GM19438 (cell line): ENCODE measurements around the gene TBC1D21.
"Not testable (repeated sequence)": the region's sequence is repeated elsewhere in the genome, so short reads cannot be mapped to it uniquely, and the experiment has no call there.

Experiments used
- ATAC-seq: cut with Tn5 transposase; IDR thresholded peaks from one replicate; pipeline ENCODE4 v1.9.1; 2021; ENCODE audit warnings: low read depth; ENCODE audit not compliant: unreplicated experiment

The TBC1D21 gene

DNA sequence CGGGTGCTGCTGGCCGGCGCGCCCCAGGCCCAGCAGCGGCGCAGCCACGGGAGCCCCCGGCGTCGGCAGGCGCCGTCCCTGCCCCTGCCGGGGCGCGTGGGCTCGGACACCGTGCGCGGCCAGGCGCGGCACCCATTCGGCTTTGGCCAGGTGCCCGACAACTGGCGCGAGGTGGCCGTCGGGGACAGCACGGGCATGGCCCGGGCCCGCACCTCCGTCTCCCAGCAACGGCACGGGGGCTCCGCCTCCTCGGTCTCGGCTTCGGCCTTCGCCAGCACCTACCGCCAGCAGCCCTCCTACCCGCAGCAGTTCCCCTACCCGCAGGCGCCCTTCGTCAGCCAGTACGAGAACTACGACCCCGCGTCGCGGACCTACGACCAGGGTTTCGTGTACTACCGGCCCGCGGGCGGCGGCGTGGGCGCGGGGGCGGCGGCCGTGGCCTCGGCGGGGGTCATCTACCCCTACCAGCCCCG lies 53.7 kb downstream of the TBC1D21 start:
- no peak for ATAC-seq

DNA sequence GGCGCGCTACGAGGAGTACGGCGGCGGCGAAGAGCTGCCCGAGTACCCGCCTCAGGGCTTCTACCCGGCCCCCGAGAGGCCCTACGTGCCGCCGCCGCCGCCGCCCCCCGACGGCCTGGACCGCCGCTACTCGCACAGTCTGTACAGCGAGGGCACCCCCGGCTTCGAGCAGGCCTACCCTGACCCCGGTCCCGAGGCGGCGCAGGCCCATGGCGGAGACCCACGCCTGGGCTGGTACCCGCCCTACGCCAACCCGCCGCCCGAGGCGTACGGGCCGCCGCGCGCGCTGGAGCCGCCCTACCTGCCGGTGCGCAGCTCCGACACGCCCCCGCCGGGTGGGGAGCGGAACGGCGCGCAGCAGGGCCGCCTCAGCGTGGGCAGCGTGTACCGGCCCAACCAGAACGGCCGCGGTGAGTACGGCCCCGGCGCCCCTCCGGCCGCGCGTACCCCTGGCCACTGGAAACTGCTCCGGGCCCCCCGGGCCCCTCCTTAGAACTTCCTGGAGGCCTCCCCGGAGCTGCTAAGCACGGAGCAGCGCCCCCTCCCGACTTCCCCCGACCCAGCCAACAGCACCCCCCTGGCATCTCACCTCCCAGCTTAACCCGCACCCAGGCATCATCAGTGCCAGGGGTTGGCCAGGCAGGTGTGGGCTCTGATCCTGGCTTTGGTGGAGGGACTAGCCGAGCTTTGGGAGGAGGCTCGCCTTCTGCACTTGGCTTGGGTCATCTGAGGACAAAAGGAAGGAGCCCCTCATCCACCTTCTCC lies 54.3 kb downstream of the TBC1D21 start:
- no peak for ATAC-seq

DNA sequence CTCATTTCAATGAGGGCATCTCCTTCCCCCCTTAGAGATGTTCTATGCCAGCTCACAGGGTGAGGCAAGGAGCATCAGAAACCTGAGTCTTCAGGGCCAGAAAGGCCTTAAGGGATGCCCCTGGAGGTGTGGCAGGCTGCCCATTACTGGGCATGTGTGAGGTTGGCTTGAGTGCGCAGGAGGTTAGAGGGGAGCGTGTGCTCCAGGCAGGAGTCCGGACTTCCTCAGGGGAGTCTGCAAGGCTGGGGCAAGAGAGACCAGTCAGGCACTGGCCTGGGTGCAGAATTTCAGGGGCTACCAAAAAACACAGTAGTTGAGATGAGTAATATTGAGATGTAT lies 54.8 kb downstream of the TBC1D21 start:
- no peak for ATAC-seq

DNA sequence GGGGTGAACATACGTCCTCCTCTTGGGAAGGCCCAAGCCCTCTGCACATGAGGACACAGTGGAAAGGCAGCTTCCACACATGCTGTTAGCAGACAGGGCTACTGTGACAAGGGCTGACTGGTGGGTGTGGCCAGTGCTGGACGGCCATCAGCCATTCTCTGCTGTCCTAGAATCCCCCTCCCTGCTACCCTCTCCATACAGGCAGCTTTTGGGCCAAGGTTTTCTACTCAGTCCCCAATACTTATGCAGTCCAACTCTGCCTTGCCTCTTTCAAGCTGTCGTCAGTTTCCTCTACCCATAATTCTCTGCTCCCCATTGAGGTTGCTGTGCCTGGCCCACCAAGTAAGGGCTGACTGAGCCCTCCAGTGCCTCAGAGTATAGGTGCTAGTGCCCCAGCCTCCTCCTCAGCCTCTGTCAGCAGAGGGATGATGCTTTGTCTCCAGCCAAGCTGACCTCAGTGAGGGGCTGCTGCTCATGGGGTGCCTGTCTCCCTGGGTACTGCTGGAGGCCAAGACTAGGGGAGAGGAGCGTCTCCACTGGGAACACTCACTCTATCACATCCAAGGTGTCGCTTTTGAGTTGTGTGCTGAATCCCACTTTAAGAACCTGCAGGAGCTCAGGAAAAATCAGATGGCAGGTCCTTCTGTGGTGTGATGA lies 55.7 kb downstream of the TBC1D21 start:
- no peak for ATAC-seq

DNA sequence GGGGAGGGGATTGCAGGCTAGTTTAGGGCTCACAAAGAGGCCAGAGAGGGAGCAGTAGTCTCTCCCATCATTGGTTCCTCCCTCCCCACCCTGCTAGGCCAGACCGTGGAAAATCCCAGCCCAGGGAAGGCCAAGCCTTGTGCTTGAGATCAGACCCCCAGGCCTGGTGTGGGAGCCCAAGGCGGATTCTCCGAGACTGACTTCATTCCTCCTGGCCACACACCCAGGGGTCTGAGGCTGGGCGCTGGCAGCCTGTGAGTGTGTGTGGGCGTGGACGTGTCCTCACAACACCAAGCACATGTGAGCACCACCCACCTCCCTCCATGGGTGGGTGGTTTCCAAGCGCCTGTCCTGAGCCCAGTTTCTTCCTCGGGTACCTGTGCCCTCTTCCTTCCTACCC lies 57.0 kb downstream of the TBC1D21 start:
- ATAC-seq = no peak

DNA sequence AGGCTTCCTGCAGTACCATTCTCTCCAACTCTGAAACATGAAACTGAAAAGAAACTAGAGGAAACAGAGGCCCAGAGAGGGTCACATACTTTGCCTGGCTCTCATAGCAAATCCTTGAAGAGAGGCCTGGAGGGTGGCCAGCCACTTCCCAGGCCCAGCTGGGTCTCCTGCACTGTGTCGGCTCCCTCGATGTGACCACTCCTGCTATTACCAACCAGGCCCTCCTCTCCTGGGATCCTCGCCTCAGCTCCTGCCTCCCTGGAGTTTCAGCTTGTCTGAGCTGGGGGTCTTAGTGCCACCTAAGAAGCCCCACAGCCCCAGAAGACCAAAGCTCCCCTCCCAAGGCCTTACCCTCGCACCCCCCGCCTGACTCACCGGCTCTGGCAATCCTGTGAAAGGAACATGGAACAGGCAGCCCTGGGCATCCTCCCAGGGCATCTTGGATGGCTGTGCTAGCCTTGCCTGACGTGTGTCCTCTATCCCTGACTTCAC lies 57.5 kb downstream of the TBC1D21 start:
- ATAC-seq = no peak

DNA sequence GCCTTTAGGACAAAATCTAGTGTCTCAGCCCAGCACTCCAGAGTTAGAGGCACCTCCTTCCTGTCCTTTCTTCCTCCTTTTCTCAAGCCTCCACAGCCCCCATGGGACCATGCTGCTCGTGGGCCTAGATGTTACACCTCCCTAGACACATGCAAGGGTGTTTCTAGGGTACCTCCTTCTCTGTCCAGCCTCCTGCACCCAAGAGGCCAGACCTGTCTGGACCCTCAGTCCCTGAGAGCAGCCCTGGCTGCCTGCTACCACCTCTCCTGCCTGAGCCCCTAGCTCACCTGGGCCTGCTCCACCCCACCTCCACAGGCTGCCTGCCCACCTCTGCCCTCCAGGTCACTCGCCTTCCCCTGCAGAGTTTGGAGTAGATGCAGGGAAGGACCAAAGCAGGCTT lies 58.1 kb downstream of the TBC1D21 start:
- ATAC-seq = no peak

DNA sequence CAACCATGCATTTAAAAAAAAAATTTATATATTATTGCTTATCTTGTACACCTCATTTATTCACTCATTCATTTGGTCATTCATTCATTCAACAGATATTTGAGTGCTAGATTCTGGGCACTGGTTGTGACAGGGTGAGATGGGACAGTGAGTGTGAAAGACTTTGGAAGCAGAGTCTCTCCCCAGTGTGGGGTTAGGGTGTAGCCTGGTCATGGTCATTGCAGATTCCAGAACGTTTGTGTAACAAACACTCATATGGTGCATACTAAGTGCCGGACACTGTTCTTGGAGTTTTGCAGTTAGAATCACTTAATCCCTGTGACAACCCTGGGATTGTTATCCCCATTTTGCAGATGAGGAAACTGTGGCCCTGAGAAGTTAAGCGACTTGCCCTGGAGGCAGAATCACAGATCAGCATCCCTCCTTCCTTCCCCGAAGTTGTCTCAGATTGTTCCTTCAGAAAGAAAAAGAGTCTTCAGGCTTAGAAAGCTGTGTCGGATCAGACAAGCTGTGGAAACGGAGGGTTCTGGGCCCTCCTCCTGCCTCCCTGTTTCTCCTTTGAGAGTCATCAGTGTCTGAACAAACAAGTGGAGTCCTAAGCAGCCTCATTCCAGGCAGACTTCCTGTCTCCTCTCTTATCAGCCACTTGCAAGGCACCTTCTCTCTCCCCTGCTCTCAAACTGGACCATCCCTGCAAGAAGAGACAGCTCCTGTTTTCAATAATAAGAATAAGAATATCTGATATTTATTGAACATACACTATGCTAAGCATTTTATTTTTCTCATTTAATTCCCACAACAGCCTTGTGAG lies 59.2 kb downstream of the TBC1D21 start:
- ATAC-seq = no peak

DNA sequence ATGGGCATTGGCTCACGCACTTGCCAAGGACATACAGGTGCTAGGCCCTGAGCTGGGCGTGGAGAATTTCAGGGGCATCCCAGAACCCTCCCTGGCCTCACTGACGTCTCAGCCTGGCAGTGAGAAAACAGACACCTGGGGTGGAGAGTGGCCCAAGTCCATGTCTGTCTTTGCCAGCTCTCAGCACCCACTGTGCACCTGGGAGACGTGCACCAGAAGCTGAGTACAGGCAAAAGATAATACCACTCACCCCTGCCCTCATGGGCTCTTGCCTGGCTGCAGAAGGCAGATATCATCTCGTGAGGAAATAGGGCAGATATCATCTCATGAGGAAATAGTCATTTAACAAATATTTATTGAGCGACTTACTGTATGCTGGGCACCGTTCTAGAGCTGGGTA lies 60.9 kb downstream of the TBC1D21 start:
- ATAC-seq = no peak

DNA sequence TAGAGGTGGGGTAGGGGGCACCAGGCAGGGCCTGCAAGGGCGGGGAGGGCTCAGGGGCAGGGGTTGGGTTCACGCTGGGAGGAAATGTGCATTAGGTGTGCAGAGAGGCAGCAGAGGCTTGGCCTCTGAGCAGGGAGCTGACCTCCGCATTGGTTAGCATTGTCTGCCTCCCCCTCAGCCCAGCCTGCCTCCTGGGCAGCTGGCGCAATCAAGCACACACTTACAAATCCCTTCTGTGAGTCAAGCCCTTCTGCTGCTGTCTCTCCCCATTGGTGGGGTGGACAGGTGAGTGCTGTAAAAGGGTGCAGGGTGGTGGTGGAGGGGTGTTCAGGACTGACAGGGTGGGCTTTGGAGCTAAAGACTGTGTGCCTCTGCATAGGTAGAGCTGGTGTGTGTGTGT lies 62.2 kb downstream of the TBC1D21 start:
- no peak for ATAC-seq

DNA sequence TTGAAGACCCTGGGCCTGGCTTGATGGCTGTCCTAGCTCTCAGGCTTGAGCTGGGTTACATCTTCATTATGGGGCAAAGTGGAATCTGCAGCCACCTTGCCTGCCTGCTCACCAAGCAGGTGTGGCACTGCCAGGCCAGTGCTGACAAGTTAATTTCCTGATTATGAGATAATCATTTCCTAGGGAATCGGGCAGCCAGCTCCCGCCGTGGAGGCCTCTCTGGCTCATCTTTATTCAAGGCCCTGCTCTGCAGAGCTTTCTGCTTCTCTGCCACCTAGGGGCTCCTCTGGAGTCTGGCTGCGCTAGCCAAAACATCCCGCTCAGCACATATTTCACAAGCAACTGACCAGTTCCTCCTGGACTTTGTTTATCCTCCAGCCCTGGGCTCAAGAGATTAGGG lies 62.8 kb downstream of the TBC1D21 start:
- no peak for ATAC-seq

DNA sequence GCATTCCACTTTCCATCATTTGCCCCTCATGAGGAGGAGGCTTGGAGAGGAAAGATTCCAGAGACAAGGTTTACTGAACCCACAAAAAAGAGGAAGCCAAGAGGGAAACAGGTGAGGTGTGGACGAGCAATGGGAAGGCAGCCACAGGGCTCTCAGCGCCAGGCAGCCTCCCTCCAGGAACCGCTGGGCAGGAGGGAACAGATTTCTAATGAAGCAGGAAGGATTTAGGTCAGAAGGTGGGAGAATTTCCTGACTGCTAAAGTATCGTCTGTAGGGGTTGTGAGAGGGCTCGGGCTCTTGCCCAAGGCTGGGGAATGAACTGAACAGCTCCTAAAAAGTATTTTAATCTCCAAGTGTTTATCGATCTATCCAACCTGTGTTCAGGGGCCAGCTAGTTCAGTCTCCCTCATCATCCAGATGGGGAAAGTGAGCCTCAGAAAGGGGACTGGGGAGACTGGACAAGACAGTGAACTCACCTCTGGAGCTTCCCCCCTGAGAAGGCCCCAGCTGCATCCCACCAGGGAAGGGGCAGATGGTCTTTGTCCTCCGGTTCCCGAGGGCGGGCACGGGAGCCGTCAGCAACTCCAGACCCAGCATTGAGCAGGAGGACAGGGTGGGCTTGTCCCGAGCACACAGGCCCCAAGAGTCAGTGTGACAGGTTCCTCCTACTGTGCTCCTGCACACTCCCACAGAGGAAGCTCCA lies 63.4 kb downstream of the TBC1D21 start:
- no peak for ATAC-seq

DNA sequence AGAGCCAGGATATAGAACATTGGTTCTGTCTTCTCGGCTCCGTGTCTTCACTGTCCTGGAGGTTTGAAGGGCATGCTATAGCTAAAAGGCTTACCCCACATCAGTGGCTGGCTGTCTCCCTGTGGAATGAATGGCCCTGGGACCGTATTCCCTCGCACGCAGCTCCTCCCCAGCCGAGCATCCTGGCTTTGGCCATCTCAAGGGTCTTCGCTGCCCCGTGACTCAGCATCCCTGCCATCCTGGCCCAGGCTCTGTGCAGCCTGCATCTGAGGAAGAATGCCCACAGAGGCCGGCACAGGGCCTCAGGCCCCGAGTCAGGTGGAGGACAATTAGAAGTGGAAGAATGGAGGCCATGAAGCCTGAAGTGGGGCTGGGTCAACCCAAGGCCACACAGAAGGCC lies 63.9 kb downstream of the TBC1D21 start:
- ATAC-seq = no peak

DNA sequence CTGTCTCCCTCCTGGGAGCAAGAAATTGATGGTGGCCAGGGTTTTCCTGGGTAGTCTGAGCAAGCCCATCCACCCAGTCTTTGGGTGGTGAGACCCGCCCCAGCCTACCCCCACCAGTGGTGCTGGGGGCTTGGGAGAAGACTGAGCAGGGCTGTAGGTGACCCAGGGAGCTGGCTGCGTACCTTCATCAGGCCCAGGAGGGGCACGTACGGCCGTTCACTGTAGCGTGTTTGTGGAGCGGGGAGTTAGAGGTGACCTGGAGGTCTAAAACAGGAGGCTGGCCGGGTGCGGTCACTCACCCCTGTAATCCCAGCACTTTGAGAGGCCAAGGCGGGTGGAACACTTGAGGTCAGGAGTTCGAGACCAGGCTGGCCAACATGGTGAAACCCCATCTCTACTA lies 64.4 kb downstream of the TBC1D21 start:
- no peak for ATAC-seq

DNA sequence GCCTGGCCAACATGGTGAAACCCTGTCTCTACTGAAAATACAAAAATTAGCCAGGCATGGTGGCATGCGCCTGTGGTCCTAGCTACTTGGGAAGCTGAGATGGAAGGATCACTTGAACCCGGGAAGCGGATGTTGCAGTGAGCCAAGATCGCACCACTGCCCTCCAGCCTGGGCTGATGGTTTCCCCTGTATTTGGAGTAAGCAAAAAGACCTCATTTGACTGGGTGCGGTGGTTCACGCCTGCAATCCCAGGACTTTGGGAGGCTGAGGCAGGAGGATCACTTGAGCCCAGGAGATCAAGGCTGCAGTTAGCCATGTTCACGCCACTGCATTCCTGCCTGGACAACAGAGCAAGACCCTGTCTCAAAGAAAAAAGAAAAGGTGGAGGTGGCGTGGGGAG lies 65.2 kb downstream of the TBC1D21 start:
- not testable (repeated sequence) for ATAC-seq
